Measurements from ENCODE around the gene FOXP1. TPM values are rescaled to one million over a fixed set of nuclear protein-coding genes. Genes with fewer than 3 reads are reported as not detected.
A peak's percentile ranks its signal among the peaks of the same experiment; 100 is the strongest.

The FOXP1 gene
- total RNA-seq, 1 donor from 2014 or later = 33.2 TPM

DNA sequence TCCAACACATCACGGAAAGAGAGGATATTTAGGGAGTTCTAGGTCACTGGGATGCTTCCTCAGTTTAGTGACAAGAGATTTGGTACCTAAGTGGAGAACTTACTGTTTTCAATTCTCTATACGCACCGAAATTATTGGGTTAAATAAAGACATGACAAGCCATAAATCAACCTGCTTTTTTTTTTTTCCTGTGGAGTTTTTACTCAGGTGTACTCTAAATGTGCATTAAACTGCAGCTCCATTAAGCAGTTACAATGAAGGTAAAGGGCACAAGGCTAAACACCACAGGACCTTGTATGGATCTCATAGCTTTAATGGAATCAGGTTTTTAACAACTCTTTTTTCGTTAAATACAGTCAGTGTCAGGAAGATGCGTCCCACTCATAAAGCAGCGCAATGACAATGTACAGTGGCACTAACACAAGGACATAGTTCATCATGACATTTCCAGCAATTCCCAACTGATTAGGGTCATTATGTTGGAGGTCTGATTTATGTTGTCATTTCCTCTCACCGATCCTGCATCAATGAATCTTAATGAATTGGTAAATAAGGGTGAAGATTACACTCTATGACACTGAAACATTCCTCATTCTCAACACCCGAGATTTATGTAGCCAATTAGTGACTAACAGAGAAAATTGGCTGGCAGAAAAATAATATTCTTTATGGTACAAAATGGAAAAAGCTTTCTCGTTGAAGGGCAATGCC, 355.2 kb downstream of the FOXP1 start:
- DNase-seq (ENCODE audit: low read depth) = no peak
- Histone ChIP-seq H3K27me3 (ENCODE audit: control insufficient read depth, insufficient read depth, low read length) (no peaks in the 10 kb centered on the region), H3K36me3 (ENCODE audit: control insufficient read depth, insufficient read depth, low read length) (no peaks in the 10 kb centered on the region), H3K4me3 (ENCODE audit: low read depth, low read length) (no peak overlapping the region)
- FAIRE-seq = no peak
- TF ChIP-seq, protein P1, sequence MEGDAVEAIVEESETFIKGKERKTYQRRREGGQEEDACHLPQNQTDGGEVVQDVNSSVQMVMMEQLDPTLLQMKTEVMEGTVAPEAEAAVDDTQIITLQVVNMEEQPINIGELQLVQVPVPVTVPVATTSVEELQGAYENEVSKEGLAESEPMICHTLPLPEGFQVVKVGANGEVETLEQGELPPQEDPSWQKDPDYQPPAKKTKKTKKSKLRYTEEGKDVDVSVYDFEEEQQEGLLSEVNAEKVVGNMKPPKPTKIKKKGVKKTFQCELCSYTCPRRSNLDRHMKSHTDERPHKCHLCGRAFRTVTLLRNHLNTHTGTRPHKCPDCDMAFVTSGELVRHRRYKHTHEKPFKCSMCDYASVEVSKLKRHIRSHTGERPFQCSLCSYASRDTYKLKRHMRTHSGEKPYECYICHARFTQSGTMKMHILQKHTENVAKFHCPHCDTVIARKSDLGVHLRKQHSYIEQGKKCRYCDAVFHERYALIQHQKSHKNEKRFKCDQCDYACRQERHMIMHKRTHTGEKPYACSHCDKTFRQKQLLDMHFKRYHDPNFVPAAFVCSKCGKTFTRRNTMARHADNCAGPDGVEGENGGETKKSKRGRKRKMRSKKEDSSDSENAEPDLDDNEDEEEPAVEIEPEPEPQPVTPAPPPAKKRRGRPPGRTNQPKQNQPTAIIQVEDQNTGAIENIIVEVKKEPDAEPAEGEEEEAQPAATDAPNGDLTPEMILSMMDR (IDR thresholded peaks at IDR 0.05; ENCODE audit: insufficient read depth, low read length, severe bottlenecking) = no peak

DNA sequence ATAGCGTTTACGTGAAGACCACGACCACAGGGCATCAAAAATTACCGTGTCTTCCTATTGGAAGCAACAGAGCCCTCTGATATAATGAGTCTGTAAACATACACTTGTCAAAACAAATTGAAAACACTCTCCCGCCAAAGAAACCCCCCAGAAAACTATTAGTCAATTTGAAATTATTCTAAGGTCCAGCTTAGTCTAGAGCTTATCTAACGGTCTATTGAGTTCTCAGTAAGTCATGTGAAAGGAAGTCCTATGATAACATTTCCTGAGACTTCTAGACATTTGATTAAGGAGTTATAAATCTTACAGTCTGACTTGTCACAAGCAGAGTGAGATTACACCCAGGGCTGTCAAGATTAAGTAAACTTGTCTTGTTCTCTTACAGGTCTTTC, 356.3 kb downstream of the FOXP1 start:
- Histone ChIP-seq H3K36me3 (ENCODE audit: control insufficient read depth, insufficient read depth, low read length) (no peaks in the 10 kb centered on the region), H3K4me3 (ENCODE audit: low read depth, low read length) (no peak overlapping the region), H3K27me3 (ENCODE audit: control insufficient read depth, insufficient read depth, low read length) (no peaks in the 10 kb centered on the region)
- FAIRE-seq (no peak), DNase-seq (ENCODE audit: low read depth) (no peak)
- TF ChIP-seq, protein P1 (IDR thresholded peaks at IDR 0.05; ENCODE audit: insufficient read depth, low read length, severe bottlenecking) = no peak

DNA sequence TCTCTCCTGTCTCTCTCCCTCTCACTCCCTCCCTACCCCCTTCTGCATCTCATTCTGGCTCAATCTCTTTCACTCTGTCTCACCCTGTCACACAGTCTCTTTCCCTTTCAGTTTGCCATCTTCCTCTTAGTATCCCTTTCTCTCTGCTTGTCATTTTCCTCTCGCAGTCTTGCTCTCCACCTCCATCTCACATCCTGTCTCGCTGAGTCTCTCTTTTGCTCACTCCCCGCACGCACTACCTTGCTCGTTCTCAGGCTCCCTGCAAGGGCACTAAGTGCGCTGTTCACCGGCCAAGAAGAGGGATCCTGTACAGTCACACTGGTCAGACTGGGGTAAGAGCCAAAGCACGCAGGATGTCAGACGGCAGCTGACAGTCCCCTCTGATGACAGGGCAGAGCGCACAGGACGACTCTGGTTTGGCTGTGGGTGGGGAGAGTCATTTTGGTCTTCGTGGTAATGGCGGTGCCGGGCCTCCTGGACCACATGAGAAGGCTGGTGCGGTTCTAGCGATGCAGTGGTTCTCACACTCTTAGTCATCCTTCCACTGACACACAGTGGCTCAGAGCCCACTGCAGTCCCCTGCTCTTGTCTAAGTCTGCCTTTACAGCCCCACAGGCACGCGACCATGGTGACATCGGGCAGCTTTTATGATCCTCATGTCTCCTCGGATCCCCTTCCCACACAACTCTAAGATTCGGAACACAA, 356.8 kb downstream of the FOXP1 start:
- FAIRE-seq = no peak
- DNase-seq (ENCODE audit: low read depth) = no peak
- H3K27me3 ChIP-seq (ENCODE audit: control insufficient read depth, insufficient read depth, low read length) = no peaks in the 10 kb centered on the region
- H3K36me3 ChIP-seq (ENCODE audit: control insufficient read depth, insufficient read depth, low read length) = no peaks in the 10 kb centered on the region
- no peak overlapping the region for H3K4me3 ChIP-seq (ENCODE audit: low read depth, low read length)
- TF ChIP-seq, protein P1 (IDR thresholded peaks at IDR 0.05; ENCODE audit: insufficient read depth, low read length, severe bottlenecking) = no peak

DNA sequence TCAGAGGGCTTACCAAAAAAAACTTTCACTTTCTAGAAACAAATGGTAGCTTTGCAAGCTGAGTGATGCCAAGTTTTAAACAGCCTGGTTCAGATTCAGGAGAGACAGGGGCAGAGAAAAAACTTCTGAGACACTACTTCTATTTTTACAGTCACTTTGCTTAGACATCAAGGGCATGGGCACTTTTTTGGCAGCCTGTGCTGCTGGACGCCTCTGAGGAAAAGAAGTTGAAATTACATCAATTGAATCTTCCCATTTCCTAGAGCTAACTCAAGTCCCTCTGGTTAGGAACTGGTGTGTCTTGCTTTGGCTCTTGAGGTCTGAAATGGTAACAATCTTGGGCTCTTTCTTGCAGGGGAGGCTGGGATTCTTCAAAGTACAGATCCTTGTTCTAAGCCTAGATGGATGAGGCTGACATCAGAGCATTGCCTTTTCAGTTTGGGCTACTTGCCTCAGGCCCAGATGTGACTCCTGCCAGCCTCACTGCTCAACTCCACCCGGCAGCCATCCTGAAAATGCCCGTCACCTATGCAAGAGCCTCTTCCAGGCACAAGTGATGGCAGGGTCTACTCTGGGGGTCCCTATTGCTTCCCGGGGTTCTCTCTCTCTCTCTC, 357.5 kb downstream of the FOXP1 start:
- DNase-seq (ENCODE audit: low read depth) = no peak
- peak; percentile 60 for FAIRE-seq
- TF ChIP-seq, protein P1 (IDR thresholded peaks at IDR 0.05; ENCODE audit: insufficient read depth, low read length, severe bottlenecking) = no peak
- Histone ChIP-seq H3K27me3 (ENCODE audit: control insufficient read depth, insufficient read depth, low read length) (no peaks in the 10 kb centered on the region), H3K4me3 (ENCODE audit: low read depth, low read length) (no peak overlapping the region), H3K36me3 (ENCODE audit: control insufficient read depth, insufficient read depth, low read length) (no peaks in the 10 kb centered on the region)

DNA sequence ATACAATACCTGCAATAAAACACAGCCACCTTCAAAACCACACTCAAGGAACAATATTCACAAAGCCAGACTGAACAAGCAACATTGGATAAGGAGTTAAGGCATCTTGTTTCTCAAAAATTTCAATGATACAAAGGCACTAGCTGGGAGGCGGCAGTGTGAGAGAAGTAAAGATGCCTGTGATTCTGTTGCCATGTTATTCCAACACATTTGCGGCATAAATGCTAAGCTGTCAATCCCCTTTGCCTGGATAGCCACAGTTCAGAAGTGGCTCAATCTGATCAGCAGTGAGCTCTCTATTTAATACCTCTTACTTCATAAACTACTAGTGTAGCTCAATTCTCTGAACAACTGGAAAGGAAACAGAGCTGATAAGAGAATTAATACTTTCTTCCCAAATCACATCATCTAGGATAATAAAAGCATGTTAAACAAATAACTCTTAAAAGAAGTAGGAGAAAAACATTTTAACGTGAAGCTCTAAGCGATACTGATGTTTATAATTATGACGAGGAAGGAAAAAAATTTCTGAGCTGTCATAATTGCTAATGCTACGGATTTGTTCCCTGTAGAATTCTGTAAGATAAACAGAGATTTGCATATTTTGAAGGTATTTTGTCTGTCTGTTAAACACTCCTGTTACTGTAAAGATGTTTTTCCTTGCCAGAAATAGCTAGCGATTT, 358.4 kb downstream of the FOXP1 start:
- FAIRE-seq (no peak), DNase-seq (ENCODE audit: low read depth) (no peak)
- Histone ChIP-seq H3K4me3 (ENCODE audit: low read depth, low read length) (no peak overlapping the region), H3K36me3 (ENCODE audit: control insufficient read depth, insufficient read depth, low read length) (no peaks in the 10 kb centered on the region), H3K27me3 (ENCODE audit: control insufficient read depth, insufficient read depth, low read length) (no peaks in the 10 kb centered on the region)
- TF ChIP-seq, protein P1 (IDR thresholded peaks at IDR 0.05; ENCODE audit: insufficient read depth, low read length, severe bottlenecking) = no peak

Measured in bronchial epithelial cell (primary cell).